DOHH2 (cell line): ENCODE measurements around the gene SLC16A4.

Source experiments
- H3F3A ChIP-seq: fragments of 200-600 bp; sonication (generic), shearing (Covaris generic); 2 replicates; pipeline ENCODE4 v1.6.0; 2016; ENCODE audit warnings: antibody characterized with exemption, mild to moderate bottlenecking; ENCODE audit not compliant: control insufficient read depth, insufficient read depth
- H3K27ac ChIP-seq: fragments of 200-600 bp; sonication (generic); 2 replicates; pipeline ENCODE4 v1.5.1; 2014; ENCODE audit warnings: low read depth, mild to moderate bottlenecking, low read length, moderate library complexity
- H3K27me3 ChIP-seq: fragments of 200-600 bp; sonication (generic); 2 replicates; pipeline ENCODE4 v1.6.1; 2014; ENCODE audit warnings: mild to moderate bottlenecking, low read length, mixed read lengths; ENCODE audit not compliant: control insufficient read depth
- H3K36me3 ChIP-seq: fragments of 200-600 bp; sonication (generic); 2 replicates; pipeline ENCODE4 v1.6.1; 2014; ENCODE audit warnings: mild to moderate bottlenecking, low read length, moderate library complexity, mixed read lengths; ENCODE audit not compliant: control insufficient read depth
- H3K4me1 ChIP-seq: fragments of 200-600 bp; sonication (generic); 2 replicates; pipeline ENCODE4 v1.6.1; 2014; ENCODE audit warnings: mild to moderate bottlenecking, low read length, mixed read lengths; ENCODE audit not compliant: control insufficient read depth
- H3K4me2 ChIP-seq: fragments of 200-600 bp; sonication (generic); 2 replicates; pipeline ENCODE4 v1.6.0; 2014; ENCODE audit warnings: mild to moderate bottlenecking, low read length, moderate library complexity
- H3K4me3 ChIP-seq: fragments of 200-600 bp; sonication (generic); 2 replicates; pipeline ENCODE4 v1.5.1; 2014; ENCODE audit warnings: mild to moderate bottlenecking, low read length, mixed read lengths
- H3K79me2 ChIP-seq: fragments of 200-600 bp; sonication (generic); 2 replicates; pipeline ENCODE4 v1.6.1; 2014; ENCODE audit warnings: mild to moderate bottlenecking, low read length, mixed read lengths; ENCODE audit not compliant: control insufficient read depth
- H3K9me2 ChIP-seq: fragments of 200-600 bp; sonication (generic); replicated peaks from 2 replicates; pipeline ENCODE4 v1.6.1; 2014; ENCODE audit warnings: mild to moderate bottlenecking, low read length, mixed read lengths; ENCODE audit not compliant: control insufficient read depth
- H3K9me3 ChIP-seq: fragments of 200-600 bp; sonication (generic); 2 replicates; pipeline ENCODE4 v1.6.1; 2014; ENCODE audit warnings: antibody characterized with exemption, low read length, mixed read lengths; ENCODE audit not compliant: control insufficient read depth, insufficient read depth
- H4K20me1 ChIP-seq: fragments of 200-600 bp; sonication (generic); 2 replicates; pipeline ENCODE4 v1.6.0; 2014; ENCODE audit warnings: low read depth, mild to moderate bottlenecking, antibody characterized with exemption, low read length, moderate library complexity; ENCODE audit not compliant: control insufficient read depth, insufficient read depth
- CTCF ChIP-seq: fragments of 200-600 bp; sonication (generic); IDR thresholded peaks from one replicate; pipeline ENCODE4 v1.5.1; 2014; ENCODE audit warnings: antibody characterized with exemption, mild to moderate bottlenecking, low read depth, low read length; ENCODE audit not compliant: poor library complexity, severe bottlenecking
- EZH2phosphoT487 ChIP-seq: fragments of 200-600 bp; sonication (generic); IDR thresholded peaks from 2 replicates; pipeline ENCODE4 v1.6.1; 2017; ENCODE audit warnings: borderline replicate concordance, mild to moderate bottlenecking, antibody characterized with exemption, low read length, moderate library complexity, mixed read lengths

The SLC16A4 gene

GRCh38 chr1:110430901-110431300 is 40.1 kb upstream of the SLC16A4 start:
- Histone ChIP-seq H3K9me2 (no peaks in the 10 kb centered on the region), H3K9me3 (no peaks in the 10 kb centered on the region), H3F3A (no peaks in the 10 kb centered on the region), H3K27ac (no peak overlapping the region), H3K4me2 (peak overlapping the region; percentile 31), H3K4me3 (no peak overlapping the region), H4K20me1 (no peaks in the 10 kb centered on the region), H3K27me3 (peaks cover 11% of the 10 kb centered on the region; the same call in 1 of the 2 replicates), H3K36me3 (no peaks in the 10 kb centered on the region), H3K79me2 (no peaks in the 10 kb centered on the region), H3K4me1 (peaks cover 9% of the 10 kb centered on the region)
- no peak for TF ChIP-seq CTCF
- no peak for TF ChIP-seq EZH2phosphoT487

- Histone ChIP-seq H3K9me3 (no peaks in the 10 kb centered on the region), H3K4me1 (peaks cover 9% of the 10 kb centered on the region), H4K20me1 (no peaks in the 10 kb centered on the region), H3K4me3 (no peak overlapping the region), H3K4me2 (peak overlapping the region; percentile 31), H3K27me3 (peaks cover 11% of the 10 kb centered on the region; the same call in 1 of the 2 replicates), H3K9me2 (no peaks in the 10 kb centered on the region), H3K36me3 (no peaks in the 10 kb centered on the region), H3F3A (no peaks in the 10 kb centered on the region), H3K79me2 (no peaks in the 10 kb centered on the region), H3K27ac (no peak overlapping the region)
- no peak for TF ChIP-seq EZH2phosphoT487
- TF ChIP-seq CTCF = no peak
These were observed 39.5 kb upstream of the SLC16A4 start for GRCh38 chr1:110430366-110430765.

- Histone ChIP-seq H3K36me3 (no peaks in the 10 kb centered on the region), H3K79me2 (no peaks in the 10 kb centered on the region), H3K9me3 (no peaks in the 10 kb centered on the region), H4K20me1 (no peaks in the 10 kb centered on the region), H3K4me1 (peaks cover 9% of the 10 kb centered on the region), H3K9me2 (no peaks in the 10 kb centered on the region), H3K4me3 (no peak overlapping the region), H3K4me2 (no peak overlapping the region), H3F3A (no peaks in the 10 kb centered on the region), H3K27me3 (0 out of 2 replicates have a peak, but pooled peaks cover 5% of the 10 kb centered on the region), H3K27ac (no peak overlapping the region)
- no peak for TF ChIP-seq CTCF
- no peak for TF ChIP-seq EZH2phosphoT487
These were observed 38.1 kb upstream of the SLC16A4 start for GRCh38 chr1:110428946-110429345.

- no peak overlapping the region for H3K4me2 ChIP-seq
- no peak overlapping the region for H3K27ac ChIP-seq
- no peaks in the 10 kb centered on the region for H3K36me3 ChIP-seq
- peaks cover 5% of the 10 kb centered on the region; the same call in 1 of the 2 replicates for H3K27me3 ChIP-seq
- TF ChIP-seq EZH2phosphoT487 = no peak
- no peak for TF ChIP-seq CTCF
- no peaks in the 10 kb centered on the region for H3K9me2 ChIP-seq
- no peaks in the 10 kb centered on the region for H3F3A ChIP-seq
- no peak overlapping the region for H3K4me3 ChIP-seq
- peaks cover 9% of the 10 kb centered on the region for H3K4me1 ChIP-seq
- no peaks in the 10 kb centered on the region for H3K79me2 ChIP-seq
- no peaks in the 10 kb centered on the region for H4K20me1 ChIP-seq
- H3K9me3 ChIP-seq = no peaks in the 10 kb centered on the region
These were observed 36.0 kb upstream of the SLC16A4 start for GRCh38 chr1:110426854-110427253.
